HG02870 (cell line): ENCODE results near the gene ELP1.
"Not testable (repeated sequence)": the region's sequence is repeated elsewhere in the genome, so short reads cannot be mapped to it uniquely, and the experiment has no call there.

Experiments
- ATAC-seq: cut with Tn5 transposase; IDR thresholded peaks from one replicate; pipeline ENCODE4 v1.9.1; 2021; ENCODE audit warnings: mild to moderate bottlenecking, moderate library complexity; ENCODE audit not compliant: unreplicated experiment

The ELP1 gene

GRCh38 chr9:108857572-108857971, 76.4 kb downstream of the ELP1 start:
- ATAC-seq, result no peak

- ATAC-seq, result no peak
Measured at GRCh38 chr9:108855888-108856287, 78.0 kb downstream of the ELP1 start, which contains the start of gene ACTL7B. Gene ACTL7B, minus strand, starts transcription at chr9:108855986. Its CDS starts 56 bp downstream, at chr9:108855930.

GRCh38 chr9:108855529-108855886, 78.4 kb downstream of the ELP1 start:
- no peak for ATAC-seq

- ATAC-seq, result no peak
Measured at GRCh38 chr9:108854641-108855528, 79.0 kb downstream of the ELP1 start.

GRCh38 chr9:108854094-108854493, 79.8 kb downstream of the ELP1 start:
- no peak for ATAC-seq

- no peak for ATAC-seq
Measured at GRCh38 chr9:108852079-108852478, 81.8 kb downstream of the ELP1 start.

- ATAC-seq, result no peak
Measured at GRCh38 chr9:108851138-108851537, 82.8 kb downstream of the ELP1 start.

GRCh38 chr9:108850293-108850897, 83.5 kb downstream of the ELP1 start:
- no peak for ATAC-seq

- not testable (repeated sequence) for ATAC-seq
Measured at GRCh38 chr9:108848296-108848695, 85.6 kb downstream of the ELP1 start.

GRCh38 chr9:108845947-108846346, 88.0 kb downstream of the ELP1 start:
- ATAC-seq, result no peak

- ATAC-seq, result no peak
Measured at GRCh38 chr9:108845507-108845906, 88.4 kb downstream of the ELP1 start.

- no peak for ATAC-seq
Measured at GRCh38 chr9:108844856-108845255, 89.1 kb downstream of the ELP1 start.

- ATAC-seq, result no peak
Measured at GRCh38 chr9:108844391-108844790, 89.5 kb downstream of the ELP1 start.

GRCh38 chr9:108842610-108843295, 91.2 kb downstream of the ELP1 start:
- ATAC-seq, result no peak

- ATAC-seq, result not testable (repeated sequence)
Measured at GRCh38 chr9:108839561-108839960, 94.4 kb downstream of the ELP1 start.

GRCh38 chr9:108838017-108838416, 95.9 kb downstream of the ELP1 start:
- ATAC-seq, result no peak

- no peak for ATAC-seq
Measured at GRCh38 chr9:108837530-108837929, 96.4 kb downstream of the ELP1 start.

GRCh38 chr9:108836781-108837180, 97.1 kb downstream of the ELP1 start:
- no peak for ATAC-seq

GRCh38 chr9:108836319-108836718, 97.6 kb downstream of the ELP1 start:
- no peak for ATAC-seq

- ATAC-seq, result no peak
Measured at GRCh38 chr9:108835831-108836230, 98.1 kb downstream of the ELP1 start.

- no peak for ATAC-seq
Measured at GRCh38 chr9:108834959-108835665, 98.8 kb downstream of the ELP1 start.
